Dedifferentiated amniotic fluid mesenchymal stem cell (primary cell): Measurements from ENCODE around the gene VWCE.

Experiments
- DNase-seq: peaks from one replicate; pipeline ENCODE4 v3.0.0-alpha.2; 2016; ENCODE audit errors: extremely low spot score

Gene VWCE

GRCh38 chr11:61329871-61330270 is 34.8 kb upstream of the VWCE start:
- DNase-seq, result no peak

GRCh38 chr11:61328351-61328750 is 33.2 kb upstream of the VWCE start:
- no peak for DNase-seq

- no peak for DNase-seq
These were observed 32.6 kb upstream of the VWCE start for GRCh38 chr11:61327669-61328071.

GRCh38 chr11:61325649-61326414 is 30.7 kb upstream of the VWCE start:
- no peak for DNase-seq

- DNase-seq, result no peak
These were observed 20.1 kb upstream of the VWCE start for GRCh38 chr11:61315260-61315659.

- no peak for DNase-seq
These were observed 15.6 kb upstream of the VWCE start for GRCh38 chr11:61310749-61311148.

GRCh38 chr11:61309739-61310138 is 14.6 kb upstream of the VWCE start:
- DNase-seq, result no peak

GRCh38 chr11:61309141-61309540 is 14.0 kb upstream of the VWCE start:
- no peak for DNase-seq

- no peak for DNase-seq
These were observed 12.2 kb upstream of the VWCE start for GRCh38 chr11:61307354-61307753.

GRCh38 chr11:61306221-61306620 is 11.1 kb upstream of the VWCE start:
- DNase-seq, result no peak

- DNase-seq, result no peak
These were observed 10.3 kb upstream of the VWCE start for GRCh38 chr11:61305417-61305816.

GRCh38 chr11:61303725-61304124 is 8.6 kb upstream of the VWCE start:
- no peak for DNase-seq

- DNase-seq, result no peak
These were observed 7.4 kb upstream of the VWCE start for GRCh38 chr11:61302550-61302949.

- no peak for DNase-seq
These were observed 3.6 kb upstream of the VWCE start for GRCh38 chr11:61298663-61299244.

- peak; percentile 82 for DNase-seq
These were observed 2.6 kb upstream of the VWCE start for GRCh38 chr11:61297746-61298145.

GRCh38 chr11:61297341-61297740 is 2.2 kb upstream of the VWCE start:
- peak; percentile 20 for DNase-seq

- DNase-seq, result no peak
These were observed 445 bp upstream of the VWCE start for GRCh38 chr11:61295596-61295926.

- DNase-seq, result no peak
These were observed 1.0 kb downstream of the VWCE start for GRCh38 chr11:61293867-61294716.

GRCh38 chr11:61292356-61292755 is 2.8 kb downstream of the VWCE start:
- DNase-seq, result no peak

GRCh38 chr11:61290905-61291690 is 4.0 kb downstream of the VWCE start:
- DNase-seq, result no peak

GRCh38 chr11:61287338-61287977 is 7.7 kb downstream of the VWCE start:
- no peak for DNase-seq

- no peak for DNase-seq
These were observed 11.5 kb downstream of the VWCE start for GRCh38 chr11:61283613-61284012.
